MM.1S (cell line): ENCODE data around the gene MAPKAPK5.

Source experiments
- DNase-seq: peaks from one replicate; pipeline ENCODE4 v3.0.0-alpha.2; 2015
- H2AFZ ChIP-seq: fragments of 300-600 bp; sonication (generic); 2 replicates; pipeline ENCODE4 v1.6.0; 2016; ENCODE audit warnings: antibody characterized with exemption, low read length
- H3F3A ChIP-seq: fragments of 300-600 bp; sonication (generic); 2 replicates; pipeline ENCODE4 v1.6.1; 2016; ENCODE audit warnings: mild to moderate bottlenecking, antibody characterized with exemption, low read length, moderate library complexity, mixed read lengths; ENCODE audit not compliant: insufficient read depth
- H3K27ac ChIP-seq: fragments of 300-600 bp; sonication (generic); 2 replicates; pipeline ENCODE4 v1.5.1; 2016; ENCODE audit warnings: mild to moderate bottlenecking, low read length
- H3K27me3 ChIP-seq: fragments of 300-600 bp; sonication (generic); replicated peaks from 2 replicates; pipeline ENCODE4 v1.6.0; 2016; ENCODE audit warnings: low read length; ENCODE audit not compliant: insufficient read depth
- H3K36me3 ChIP-seq: fragments of 300-600 bp; sonication (generic); replicated peaks from 2 replicates; pipeline ENCODE4 v1.6.1; 2016; ENCODE audit warnings: mild to moderate bottlenecking, low read length, mixed read lengths; ENCODE audit not compliant: insufficient read depth
- H3K4me1 ChIP-seq: fragments of 300-600 bp; sonication (generic); 2 replicates; pipeline ENCODE4 v1.6.1; 2016; ENCODE audit warnings: low read length, mixed read lengths
- H3K4me2 ChIP-seq: fragments of 300-600 bp; sonication (generic); 2 replicates; pipeline ENCODE4 v1.6.0; 2016; ENCODE audit warnings: low read depth, low read length
- H3K4me3 ChIP-seq: fragments of 300-600 bp; sonication (generic); 2 replicates; pipeline ENCODE4 v1.5.1; 2016; ENCODE audit warnings: low read length, mixed read lengths
- H3K79me2 ChIP-seq: fragments of 300-600 bp; sonication (generic); 2 replicates; pipeline ENCODE4 v1.6.1; 2016; ENCODE audit warnings: mixed run types, low read length, mixed read lengths
- H3K9ac ChIP-seq: fragments of 300-600 bp; sonication (generic); 2 replicates; pipeline ENCODE4 v1.6.1; 2016; ENCODE audit warnings: low read length, mixed read lengths
- H3K9me2 ChIP-seq: fragments of 300-600 bp; sonication (generic); replicated peaks from 2 replicates; pipeline ENCODE4 v1.6.1; 2016; ENCODE audit warnings: mild to moderate bottlenecking, low read length, mixed read lengths; ENCODE audit not compliant: insufficient read depth
- H3K9me3 ChIP-seq: fragments of 300-600 bp; sonication (generic); replicated peaks from 2 replicates; pipeline ENCODE4 v1.6.1; 2016; ENCODE audit warnings: mild to moderate bottlenecking, low read length, mixed read lengths; ENCODE audit not compliant: insufficient read depth
- H4K20me1 ChIP-seq: fragments of 300-600 bp; sonication (generic); 2 replicates; pipeline ENCODE4 v1.6.1; 2016; ENCODE audit warnings: mild to moderate bottlenecking, low read length, moderate library complexity, mixed read lengths; ENCODE audit not compliant: insufficient read depth
- EZH2 ChIP-seq: fragments of 300-600 bp; sonication (generic); optimal IDR thresholded peaks from 2 replicates; pipeline ENCODE3; 2017; ENCODE audit warnings: low read depth, mild to moderate bottlenecking, antibody characterized with exemption, low read length, mixed read lengths
- EZH2phosphoT487 ChIP-seq: fragments of 300-600 bp; sonication (generic); IDR thresholded peaks from 2 replicates; pipeline ENCODE4 v1.6.1; 2018; ENCODE audit warnings: antibody characterized with exemption, low read length
- TF ChIP-seq, protein P1 (sequence below): fragments of 300-600 bp; sonication (generic); IDR thresholded peaks from 2 replicates; pipeline ENCODE4 v1.5.1; 2016; ENCODE audit warnings: antibody characterized with exemption, low read length, mixed read lengths

Gene MAPKAPK5, protein sequence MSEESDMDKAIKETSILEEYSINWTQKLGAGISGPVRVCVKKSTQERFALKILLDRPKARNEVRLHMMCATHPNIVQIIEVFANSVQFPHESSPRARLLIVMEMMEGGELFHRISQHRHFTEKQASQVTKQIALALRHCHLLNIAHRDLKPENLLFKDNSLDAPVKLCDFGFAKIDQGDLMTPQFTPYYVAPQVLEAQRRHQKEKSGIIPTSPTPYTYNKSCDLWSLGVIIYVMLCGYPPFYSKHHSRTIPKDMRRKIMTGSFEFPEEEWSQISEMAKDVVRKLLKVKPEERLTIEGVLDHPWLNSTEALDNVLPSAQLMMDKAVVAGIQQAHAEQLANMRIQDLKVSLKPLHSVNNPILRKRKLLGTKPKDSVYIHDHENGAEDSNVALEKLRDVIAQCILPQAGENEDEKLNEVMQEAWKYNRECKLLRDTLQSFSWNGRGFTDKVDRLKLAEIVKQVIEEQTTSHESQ

DNA sequence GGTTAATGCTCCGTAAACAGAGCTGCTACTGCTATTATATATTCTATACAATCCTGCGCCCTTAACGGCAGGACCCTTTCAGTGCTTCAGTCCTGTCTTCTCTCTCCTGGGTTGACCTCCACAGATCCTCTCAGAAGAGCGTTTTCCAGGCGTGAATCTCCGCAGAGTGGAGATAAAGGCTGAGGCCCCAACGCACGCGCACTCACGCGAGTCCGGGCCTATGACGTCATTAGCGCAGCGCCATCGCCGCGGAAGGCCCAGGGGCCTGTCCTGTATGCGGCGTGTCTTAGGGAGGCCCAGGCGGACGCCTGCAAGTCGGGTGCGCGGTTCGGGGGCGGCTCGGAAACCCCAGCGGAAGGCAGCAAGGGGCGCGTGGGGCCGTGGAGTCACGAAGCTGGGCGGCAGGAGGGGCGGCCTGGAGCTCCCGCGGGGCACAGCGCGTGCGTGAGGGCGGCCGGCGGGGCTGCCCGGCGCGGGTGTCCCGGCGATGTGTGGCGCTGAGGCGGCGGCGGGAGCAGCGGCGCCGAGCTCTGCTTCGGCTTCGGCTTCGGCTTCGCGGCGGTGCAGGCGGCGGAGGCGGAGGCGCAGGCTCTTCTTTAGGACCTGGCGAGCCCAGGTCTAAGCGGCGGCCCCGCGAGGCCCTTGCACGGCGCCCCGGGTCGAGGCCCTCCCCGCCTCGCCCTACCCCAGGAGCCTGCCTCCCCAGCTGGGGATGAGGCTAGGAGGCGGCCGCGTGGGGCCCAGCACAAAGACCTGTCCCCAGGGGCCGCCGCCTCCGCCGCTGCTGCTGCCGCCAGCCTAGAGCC is at the start of gene MAPKAPK5:
Gene MAPKAPK5, plus strand, starts transcription at position 479 of the 806 bp plus-strand sequence. CDS start 506 bp downstream, outside the sequence.
- Histone ChIP-seq H3K79me2 (peaks cover 62% of the 10 kb centered on the region), H3K4me3 (peak within 1 kb of the TSS; percentile 94), H3F3A (no peaks in the 10 kb centered on the region), H3K9me2 (no peaks in the 10 kb centered on the region), H2AFZ (peak within 1 kb of the TSS; percentile 86), H3K9ac (peak within 1 kb of the TSS; percentile 85), H3K4me2 (peak within 1 kb of the TSS; percentile 77), H3K36me3 (no peaks in the 10 kb centered on the region), H4K20me1 (no peaks in the 10 kb centered on the region), H3K4me1 (no peaks in the 10 kb centered on the region), H3K27ac (peak within 1 kb of the TSS; percentile 66; the same call in 1 of the 2 replicates), H3K9me3 (no peaks in the 10 kb centered on the region), H3K27me3 (no peaks in the 10 kb centered on the region)
- peak; percentile 88 for DNase-seq
- no peak for TF ChIP-seq EZH2phosphoT487
- TF ChIP-seq EZH2, result no peak
- TF ChIP-seq, protein P1, sequence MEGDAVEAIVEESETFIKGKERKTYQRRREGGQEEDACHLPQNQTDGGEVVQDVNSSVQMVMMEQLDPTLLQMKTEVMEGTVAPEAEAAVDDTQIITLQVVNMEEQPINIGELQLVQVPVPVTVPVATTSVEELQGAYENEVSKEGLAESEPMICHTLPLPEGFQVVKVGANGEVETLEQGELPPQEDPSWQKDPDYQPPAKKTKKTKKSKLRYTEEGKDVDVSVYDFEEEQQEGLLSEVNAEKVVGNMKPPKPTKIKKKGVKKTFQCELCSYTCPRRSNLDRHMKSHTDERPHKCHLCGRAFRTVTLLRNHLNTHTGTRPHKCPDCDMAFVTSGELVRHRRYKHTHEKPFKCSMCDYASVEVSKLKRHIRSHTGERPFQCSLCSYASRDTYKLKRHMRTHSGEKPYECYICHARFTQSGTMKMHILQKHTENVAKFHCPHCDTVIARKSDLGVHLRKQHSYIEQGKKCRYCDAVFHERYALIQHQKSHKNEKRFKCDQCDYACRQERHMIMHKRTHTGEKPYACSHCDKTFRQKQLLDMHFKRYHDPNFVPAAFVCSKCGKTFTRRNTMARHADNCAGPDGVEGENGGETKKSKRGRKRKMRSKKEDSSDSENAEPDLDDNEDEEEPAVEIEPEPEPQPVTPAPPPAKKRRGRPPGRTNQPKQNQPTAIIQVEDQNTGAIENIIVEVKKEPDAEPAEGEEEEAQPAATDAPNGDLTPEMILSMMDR, result no peak

DNA sequence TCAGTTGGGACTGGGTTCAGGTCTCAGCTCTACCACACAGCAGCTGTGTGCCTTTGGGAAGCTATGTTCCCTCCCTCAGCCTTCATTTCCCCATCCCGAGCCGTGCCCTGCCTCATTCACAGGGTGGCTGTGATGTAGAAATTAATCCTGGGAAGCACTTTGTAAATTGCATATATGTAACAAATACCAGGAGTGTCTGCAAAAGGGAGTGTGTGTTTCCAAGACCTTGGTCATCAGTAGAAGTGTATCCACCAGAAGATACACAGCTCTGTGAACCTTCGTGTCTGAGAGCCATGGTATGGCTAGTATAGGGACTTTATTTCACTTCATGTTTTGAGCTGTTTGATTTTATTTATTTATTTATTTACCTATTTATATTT is 49.2 kb upstream of the MAPKAPK5 start:
- Histone ChIP-seq H3F3A (no peaks in the 10 kb centered on the region), H3K4me2 (no peak overlapping the region), H3K4me1 (no peaks in the 10 kb centered on the region), H3K27me3 (no peaks in the 10 kb centered on the region), H3K4me3 (no peak overlapping the region), H3K36me3 (no peaks in the 10 kb centered on the region), H3K9me2 (no peaks in the 10 kb centered on the region), H2AFZ (no peak overlapping the region), H4K20me1 (no peaks in the 10 kb centered on the region), H3K9me3 (no peaks in the 10 kb centered on the region), H3K27ac (no peak overlapping the region), H3K9ac (no peak overlapping the region), H3K79me2 (no peaks in the 10 kb centered on the region)
- TF ChIP-seq EZH2 (no peak), EZH2phosphoT487 (no peak)
- TF ChIP-seq, protein P1, result no peak
- no peak for DNase-seq

DNA sequence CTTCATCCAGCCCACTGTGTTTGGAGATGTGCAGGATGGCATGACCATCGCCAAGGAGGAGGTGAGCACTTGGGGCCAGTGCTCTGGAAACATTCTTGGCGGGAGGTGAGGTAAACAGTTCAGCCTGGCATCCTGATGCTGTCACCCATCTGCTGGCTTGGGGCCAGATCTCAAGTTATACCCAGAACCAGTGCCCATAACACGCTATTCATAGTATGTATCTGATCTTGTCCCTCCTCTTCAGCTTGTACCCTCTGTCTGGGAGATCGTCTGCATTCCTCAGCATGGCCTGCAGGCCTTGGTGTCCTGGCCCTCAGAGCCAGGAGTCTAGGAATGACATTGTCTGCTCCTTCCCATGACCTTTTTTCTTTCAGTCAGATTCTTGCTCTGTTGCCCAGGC is 43.8 kb upstream of the MAPKAPK5 start:
- Histone ChIP-seq H3K4me3 (no peak overlapping the region), H3K27me3 (no peaks in the 10 kb centered on the region), H3K79me2 (no peaks in the 10 kb centered on the region), H3K27ac (no peak overlapping the region), H3K4me2 (no peak overlapping the region), H3K9ac (no peak overlapping the region), H3K4me1 (no peaks in the 10 kb centered on the region), H3F3A (no peaks in the 10 kb centered on the region), H3K9me2 (no peaks in the 10 kb centered on the region), H2AFZ (no peak overlapping the region), H3K36me3 (no peaks in the 10 kb centered on the region), H4K20me1 (no peaks in the 10 kb centered on the region), H3K9me3 (no peaks in the 10 kb centered on the region)
- TF ChIP-seq EZH2, result no peak
- TF ChIP-seq, protein P1, result no peak
- no peak for TF ChIP-seq EZH2phosphoT487
- no peak for DNase-seq
